HG02840 (cell line): ENCODE data around the gene LEF1.

Experiments
- ATAC-seq: cut with Tn5 transposase; IDR thresholded peaks from one replicate; pipeline ENCODE4 v1.9.1; 2021; ENCODE audit warnings: mild to moderate bottlenecking, moderate library complexity, moderate number of reproducible peaks; ENCODE audit not compliant: unreplicated experiment, low FRiP score

Gene LEF1

DNA sequence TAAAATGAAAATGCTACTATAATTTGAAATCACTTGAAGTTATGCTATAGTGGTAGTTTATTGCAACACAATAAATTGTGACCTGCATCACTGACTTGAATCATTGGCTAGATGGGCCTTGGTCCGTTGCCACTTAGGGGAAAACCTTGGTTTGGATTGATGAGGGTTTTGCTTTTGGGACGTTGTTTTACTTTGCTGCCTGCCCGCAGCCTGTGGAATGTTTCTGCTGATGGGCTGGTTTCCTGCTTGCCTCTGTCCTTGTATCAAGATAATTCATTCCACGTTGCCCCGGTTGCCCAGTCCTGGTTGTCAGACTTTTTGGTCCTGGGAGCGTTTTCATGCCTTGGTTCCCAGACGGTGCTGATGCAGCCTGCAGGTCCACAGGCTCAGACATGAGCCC, 160.7 kb downstream of the LEF1 start:
- no peak for ATAC-seq

DNA sequence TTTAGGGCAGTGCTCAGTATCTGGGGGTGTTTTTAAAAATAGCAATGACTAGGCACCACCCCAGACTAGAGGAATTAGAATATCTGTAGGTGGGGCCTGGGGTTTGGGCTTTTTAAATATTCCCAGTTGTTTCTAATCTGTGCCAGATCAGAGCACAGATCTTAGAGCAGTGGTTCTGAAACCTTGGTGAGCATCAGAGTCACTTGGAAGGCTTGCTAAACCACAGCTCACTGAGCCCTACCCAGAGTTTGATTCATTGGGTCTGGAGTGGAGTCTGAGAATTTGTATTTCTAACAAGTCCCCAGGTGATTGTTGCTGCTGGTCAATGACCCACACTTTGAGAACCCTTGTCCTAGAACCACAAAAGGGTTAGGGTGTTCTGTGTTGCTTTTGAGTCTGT, 162.4 kb downstream of the LEF1 start:
- no peak for ATAC-seq

DNA sequence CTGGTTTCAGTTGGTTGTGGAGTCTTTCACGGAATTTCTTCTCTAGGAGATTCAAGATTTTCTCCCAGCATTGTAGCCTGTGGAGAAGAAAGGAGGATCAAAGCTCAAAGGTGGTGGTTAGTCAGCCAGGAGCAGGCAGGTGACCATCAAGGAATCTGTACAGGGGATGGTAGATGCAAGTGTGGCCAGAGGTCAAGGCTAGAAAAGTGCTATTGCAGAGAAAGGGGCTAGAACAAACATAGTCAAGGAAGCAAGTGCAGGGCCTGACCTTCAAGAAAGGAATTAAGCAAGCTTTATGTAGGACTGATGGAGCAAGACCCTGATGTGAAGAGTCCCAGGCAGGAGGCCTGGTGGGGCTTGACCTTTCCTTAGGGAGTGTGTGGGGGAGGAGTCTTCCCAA, 162.9 kb downstream of the LEF1 start:
- no peak for ATAC-seq

DNA sequence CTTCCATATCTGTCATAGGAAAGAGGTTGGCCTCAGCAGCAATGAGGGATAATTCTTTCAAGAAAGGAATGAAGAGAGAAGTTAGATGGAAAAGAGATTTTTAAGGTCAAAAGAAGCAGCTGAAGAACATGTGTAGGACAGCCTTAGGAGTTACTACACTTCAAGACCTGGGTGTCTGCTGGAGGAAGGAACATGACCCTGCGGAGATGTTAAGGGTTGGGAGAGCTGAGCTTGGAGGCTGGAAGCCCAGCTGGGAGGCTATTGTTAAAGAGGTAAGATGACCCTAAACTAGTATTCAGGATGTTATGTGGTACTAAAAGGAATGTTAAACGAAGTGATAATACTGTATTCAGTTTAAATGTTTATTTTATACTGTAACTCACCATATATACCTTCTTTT, 164.1 kb downstream of the LEF1 start:
- ATAC-seq: no peak

DNA sequence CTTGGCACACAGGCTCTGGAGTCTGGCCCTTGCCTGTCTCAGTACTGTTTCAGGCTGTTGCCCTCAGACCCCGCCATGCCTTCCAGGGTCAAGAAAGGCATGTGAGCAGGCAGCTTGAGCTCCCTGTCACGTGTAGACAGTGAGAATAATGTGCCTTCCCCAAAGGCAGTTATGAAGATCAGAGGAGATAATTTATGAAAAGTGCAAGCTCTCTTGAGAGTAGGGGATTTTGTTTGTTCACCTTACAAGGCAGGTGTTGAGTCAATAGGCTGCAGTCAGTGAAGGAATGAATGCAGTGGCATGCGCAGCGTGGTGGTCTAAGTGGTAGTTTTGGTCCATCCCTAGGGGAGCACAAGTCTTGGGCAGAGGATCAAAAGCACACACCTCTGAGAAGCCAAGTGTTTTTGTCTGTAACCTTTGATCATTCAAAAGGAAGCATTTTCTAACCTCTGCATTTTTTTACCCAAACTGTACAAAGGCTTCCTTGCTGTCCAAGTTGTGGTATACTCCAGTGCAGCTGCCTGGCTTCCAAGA, 164.7 kb downstream of the LEF1 start:
- ATAC-seq: no peak

DNA sequence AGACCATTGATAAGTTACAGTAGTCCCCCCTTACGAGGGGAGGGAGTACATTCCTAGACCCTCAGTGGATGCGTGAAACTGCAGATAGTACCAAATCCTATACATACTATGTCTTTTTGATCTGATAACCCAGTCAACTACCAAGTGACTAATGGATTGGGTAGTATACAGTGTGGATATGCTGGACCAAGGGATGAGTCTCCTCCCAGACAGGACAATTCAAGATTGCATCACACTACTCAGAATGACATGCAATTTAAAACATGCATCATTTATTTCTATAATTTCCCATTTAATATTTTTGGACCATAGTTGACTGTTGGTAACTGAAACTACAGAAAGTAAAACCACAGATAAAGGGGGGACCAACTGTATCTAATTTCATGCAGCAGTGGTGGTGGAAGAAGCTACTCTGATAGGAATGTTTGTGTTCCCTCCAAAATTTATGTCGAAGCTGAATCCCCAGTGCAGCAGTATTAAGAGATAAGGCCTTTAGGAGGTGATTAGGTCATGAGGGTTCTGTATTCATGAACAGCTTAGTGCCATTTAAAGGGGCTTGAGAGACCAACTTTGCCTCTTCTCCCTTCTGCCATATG, 167.1 kb downstream of the LEF1 start:
- ATAC-seq: no peak

DNA sequence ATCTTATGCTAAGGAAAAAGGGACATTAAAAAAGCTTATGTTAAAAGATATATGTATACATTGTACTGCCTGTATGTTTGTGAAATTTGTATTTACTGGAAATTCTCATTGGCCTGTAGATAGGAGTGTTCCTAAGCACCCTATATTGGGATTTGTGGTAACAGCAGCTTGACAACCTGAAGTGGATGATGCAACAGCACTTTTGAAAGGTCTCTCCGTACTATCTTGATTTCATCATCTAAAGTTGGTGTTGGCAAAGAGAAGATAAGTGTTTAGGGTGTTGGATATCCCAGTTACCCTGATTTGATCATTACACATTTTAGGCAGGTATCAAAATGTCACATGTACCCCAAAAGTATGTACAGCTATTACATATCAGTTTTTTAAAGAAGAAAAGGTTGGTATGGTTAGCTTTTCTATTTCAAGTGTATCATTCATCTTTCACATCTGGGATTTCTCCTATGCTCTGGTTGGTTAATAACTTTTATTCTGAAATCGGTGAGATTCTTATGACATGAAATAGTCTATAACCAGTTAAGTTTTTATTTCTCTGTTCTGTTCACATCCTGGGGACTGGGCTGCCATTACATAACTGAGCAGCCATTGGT, 168.7 kb downstream of the LEF1 start:
- no peak for ATAC-seq

DNA sequence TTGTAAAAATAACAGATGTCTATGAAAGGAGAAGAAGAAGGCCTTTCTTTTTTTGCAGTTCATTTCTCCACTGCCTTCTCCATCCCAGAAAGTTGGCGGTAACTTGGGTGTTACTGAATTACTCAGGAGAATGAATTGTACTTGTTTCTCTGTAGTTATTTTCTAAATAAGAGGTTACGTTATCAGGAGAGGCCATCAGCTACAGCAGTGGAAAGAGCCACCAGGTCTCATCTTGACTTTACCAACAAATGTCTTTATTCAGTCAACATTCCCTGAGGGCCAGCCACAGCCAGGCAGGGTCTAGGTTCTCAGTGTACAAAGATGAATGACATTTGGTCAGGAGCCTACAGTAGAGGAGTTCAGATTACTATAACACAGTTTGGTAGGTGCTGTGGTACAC, 170.9 kb downstream of the LEF1 start:
- no peak for ATAC-seq
